Caki2 (cell line): Measurements from ENCODE around the gene CCDC80. TPM values are rescaled to one million over a fixed set of nuclear protein-coding genes. Genes with fewer than 3 reads are reported as not detected.
"Not testable (repeated sequence)": the region's sequence is repeated elsewhere in the genome, so short reads cannot be mapped to it uniquely, and the experiment has no call there.

Source experiments
- DNase-seq: peaks from one replicate; pipeline ENCODE4 v3.0.0-alpha.2; 2015; ENCODE audit warnings: low read depth
- in situ Hi-C: cut with HindIII; loops from 2 replicates; pipeline ENCODE4 v1.10.0; 2016; ENCODE audit warnings: low sequenced_read_pairs, low pct_unique_long_range_greater_than_20kb, mixed read lengths
- total RNA-seq: library from RNA; depleted of rRNA; stranded (reverse); fragments of >200 nt; shearing (Covaris generic); gene quantifications from 2 replicates; pipeline ENCODE4 v1.2.3, GENCODE V29; 2014; ENCODE audit warnings: low replicate concordance; rRNA removed

Gene CCDC80
- total RNA-seq, 1 experiment from 2014 or later = 1.3 TPM

DNA sequence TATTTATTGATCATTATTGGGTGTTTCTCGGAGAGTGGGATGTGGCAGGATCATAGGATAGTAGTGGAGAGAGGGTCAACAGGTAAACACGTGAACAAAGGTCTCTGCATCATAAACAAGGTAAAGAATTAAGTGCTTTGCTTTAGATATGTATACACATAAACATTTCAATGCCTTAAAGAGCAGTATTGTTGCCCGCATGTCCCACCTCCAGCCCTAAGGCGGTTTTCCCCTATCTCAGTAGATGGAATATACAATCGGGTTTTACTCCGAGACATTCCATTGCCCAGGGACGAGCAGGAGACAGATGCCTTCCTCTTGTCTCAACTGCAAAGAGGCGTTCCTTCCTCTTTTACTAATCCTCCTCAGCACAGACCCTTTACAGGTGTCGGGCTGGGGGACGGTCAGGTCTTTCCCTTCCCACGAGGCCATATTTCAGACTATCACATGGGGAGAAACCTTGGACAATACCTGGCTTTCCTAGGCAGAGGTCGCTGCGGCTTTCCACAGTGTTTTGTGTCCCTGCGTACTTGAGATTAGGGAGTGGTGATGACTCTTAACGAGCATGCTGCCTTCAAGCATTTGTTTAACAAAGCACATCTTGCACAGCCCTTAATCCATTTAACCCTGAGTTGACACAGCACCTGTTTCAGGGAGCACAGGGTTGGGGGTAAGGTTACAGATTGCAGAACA lies 76.5 kb downstream of the CCDC80 start:
- DNase-seq, in situ Hi-C loops: not testable (repeated sequence)

DNA sequence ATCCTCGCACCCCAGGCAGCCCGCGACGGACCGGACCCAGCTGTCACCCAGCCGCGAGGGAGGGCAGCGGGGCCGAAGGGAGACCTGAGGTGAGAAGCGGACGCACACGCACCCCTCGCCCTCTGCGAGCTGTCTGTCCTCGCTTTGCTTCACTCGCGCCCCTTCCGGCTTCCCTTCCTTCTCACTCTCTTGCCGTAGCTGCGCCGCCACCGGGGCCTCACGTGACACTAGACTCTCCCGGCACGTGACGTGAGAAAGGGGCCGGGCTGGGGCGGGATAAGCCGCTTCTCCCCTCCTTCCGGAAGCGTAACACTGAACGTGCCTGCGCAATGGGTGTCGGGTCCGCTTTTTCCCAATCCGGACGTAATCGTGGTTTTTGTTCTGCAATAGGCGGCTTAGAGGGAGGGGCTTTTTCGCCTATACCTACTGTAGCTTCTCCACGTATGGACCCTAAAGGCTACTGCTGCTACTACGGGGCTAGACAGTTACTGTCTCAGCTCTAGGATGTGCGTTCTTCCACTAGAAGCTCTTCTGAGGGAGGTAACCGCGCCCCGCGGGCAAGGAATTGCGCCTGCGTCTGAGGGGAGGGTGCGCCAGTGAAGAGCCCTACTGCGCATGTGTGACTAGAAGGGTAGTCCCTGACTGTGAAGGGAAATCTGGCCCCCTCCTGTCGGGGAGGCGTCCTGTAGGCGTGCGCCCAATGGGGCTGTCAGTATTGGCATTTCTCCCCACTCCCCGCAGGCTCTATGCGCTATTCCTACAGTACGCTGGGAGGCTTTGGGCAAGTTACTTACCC lies 79.0 kb downstream of the CCDC80 start, which contains the start of the genes ATG3 and SLC35A5:
Gene ATG3 (minus strand): TSS at position 229 of the 796 bp plus-strand sequence. CDS start 434 bp downstream, outside the sequence.
Gene SLC35A5 (plus strand): TSS at position 312 of the 796 bp plus-strand sequence. CDS start 1,359 bp downstream, outside the sequence.
- peak; percentile 98 for DNase-seq
- in situ Hi-C loops = no loop called here

DNA sequence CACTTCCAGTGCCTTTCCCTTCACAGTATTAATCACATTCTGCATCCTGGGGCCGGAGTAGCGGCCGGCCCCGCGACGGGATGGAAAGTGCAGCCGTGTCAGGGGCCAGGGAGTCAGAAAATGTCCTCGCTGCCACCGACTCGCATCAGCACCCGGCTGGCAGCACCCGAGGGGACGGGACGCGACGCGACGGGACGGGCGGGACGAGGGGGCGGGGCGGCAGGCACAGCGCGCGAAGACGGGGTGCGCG lies 79.5 kb downstream of the CCDC80 start:
- in situ Hi-C loops = no loop called here
- DNase-seq = no peak

DNA sequence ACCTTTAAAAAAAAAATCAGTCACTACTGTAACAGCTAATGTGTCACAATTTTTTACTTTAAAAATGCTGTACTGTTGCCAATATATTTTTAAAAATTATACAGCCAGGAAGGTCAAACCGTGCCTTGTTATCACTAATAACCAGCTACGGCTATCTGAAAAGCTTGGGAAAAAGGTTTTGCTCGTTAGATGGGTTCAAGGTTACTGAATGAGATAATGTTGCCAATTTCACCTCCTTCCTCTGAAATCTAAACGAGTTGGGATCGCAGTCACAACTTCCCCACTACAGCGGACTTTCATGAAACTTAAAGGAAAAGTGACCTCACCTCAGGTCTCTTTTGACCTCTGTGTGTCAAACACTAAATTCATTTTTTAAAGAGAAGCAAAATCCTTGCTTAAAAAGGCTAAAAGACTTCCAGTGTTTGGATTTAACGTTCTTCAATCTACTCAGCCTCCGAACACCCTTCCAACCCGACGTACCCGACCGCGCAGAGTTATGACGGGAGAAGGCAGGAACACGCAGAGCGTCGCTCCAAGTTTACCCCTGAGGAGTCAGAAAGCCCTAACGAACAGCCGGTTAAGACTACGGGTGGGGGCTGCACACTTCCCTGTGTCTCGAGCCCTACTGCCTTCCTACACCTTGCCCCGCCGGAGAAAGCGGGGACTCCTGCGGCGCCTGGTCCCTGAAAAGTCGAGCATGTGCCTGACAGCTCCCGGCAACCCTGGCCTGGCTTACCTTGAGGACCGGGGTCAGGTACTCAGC lies 80.0 kb downstream of the CCDC80 start:
- in situ Hi-C loops = no loop called here
- DNase-seq = peak; percentile 68

DNA sequence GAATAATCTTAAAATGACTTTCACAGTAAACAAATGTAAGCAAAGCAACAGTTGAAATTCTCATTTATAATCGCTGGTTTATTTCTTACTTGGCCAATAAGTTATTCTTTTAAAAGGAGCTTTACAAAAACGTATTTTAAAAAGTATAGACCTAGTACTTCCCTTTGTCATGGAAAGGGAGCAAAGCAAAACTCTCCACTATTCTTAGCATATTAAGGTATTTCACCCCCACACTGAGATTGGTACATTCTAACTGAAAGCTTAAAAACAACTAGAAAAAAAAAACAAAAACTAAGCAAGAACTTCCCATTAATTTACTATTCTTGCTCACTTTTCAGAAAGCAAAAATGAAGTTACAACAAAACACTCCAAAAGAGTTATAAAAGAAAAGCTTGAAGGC lies 80.6 kb downstream of the CCDC80 start:
- no peak for DNase-seq
- in situ Hi-C loops = no loop called here

DNA sequence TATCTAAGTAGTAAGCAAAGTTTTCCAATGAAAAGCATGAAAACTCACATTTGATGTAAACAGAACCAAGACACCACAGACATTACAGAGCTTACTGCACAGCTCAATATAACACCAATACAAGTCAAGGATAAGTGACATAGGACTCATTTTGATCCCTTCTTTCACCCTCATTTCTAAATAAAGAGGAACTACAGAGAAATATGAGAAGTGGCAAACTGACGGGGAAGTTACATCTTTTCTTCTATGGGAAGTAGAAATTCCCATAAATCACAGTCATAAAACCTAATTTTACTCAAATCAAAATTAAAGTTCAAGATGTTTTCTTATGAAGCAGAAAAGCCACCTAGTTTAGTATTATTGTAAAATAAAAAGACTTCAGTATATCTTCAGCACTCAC lies 83.0 kb downstream of the CCDC80 start:
- in situ Hi-C loops = no loop called here
- DNase-seq = no peak

DNA sequence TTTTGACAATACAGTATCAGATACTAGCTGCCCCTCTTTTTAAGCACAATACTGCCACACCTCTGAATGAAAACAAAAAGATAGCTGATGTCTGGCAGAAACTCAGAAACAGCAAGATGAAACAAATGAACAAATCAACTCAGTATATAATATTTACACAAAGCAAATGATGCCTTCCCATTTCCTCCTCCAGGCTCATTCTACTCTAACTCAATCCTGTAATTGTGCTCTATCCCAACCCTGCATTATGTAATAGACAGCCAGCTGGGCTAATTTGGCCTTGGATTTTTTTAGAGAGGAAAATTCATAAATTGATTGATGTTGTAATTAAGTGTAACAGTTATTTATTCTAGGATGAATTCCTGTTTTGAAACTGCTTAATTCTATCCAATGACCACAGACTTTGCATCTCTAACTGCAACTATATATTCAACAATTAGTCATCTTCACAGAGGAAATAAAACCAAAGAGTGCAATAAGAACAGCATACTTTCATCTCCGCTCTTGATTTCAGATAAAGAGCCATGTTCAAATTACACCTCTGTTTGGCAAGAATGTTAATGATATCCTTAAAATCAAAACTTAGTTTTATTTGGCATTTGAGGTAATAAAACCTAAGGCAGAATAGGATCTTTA lies 85.3 kb downstream of the CCDC80 start:
- DNase-seq = no peak
- in situ Hi-C loops = no loop called here

DNA sequence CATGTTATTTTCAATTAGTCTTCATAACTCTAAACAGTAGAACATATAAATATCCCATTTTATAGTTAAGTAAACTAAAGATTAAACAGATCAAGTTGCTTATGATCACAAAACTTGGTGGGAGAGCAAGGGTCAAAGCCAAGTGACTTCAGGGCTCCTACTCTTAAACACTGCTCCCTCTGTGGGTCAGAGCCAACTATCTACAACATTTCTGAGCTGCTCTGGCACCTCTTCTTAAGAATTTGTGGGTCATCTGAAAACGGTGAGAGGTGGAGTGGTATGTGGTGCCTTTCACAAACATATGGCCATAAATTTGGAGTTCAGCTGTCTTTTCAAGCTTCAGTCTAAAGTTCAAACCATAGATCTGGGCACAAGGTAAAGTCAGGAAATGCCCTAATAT lies 90.1 kb downstream of the CCDC80 start:
- in situ Hi-C loops = no loop called here
- no peak for DNase-seq

Other genes starting within 250 kb of the CCDC80 start
- not detected in 2 replicates for gene BTLA, start 141.7 kb downstream of the CCDC80 start, total RNA-seq
- gene ATG3, start 79.2 kb downstream of the CCDC80 start, total RNA-seq = 27.5 and 63.4 TPM in 2 replicates
- 16.2 and 24.8 TPM in 2 replicates for gene SLC35A5, start 79.1 kb downstream of the CCDC80 start, total RNA-seq
- gene CD200R1L, start 205.7 kb upstream of the CCDC80 start, total RNA-seq = not detected in 2 replicates